ENCODE results near the gene PRDM7.
"Not testable (repeated sequence)": the region's sequence is repeated elsewhere in the genome, so short reads cannot be mapped to it uniquely, and the experiment has no call there.

The PRDM7 gene

GRCh38 chr16:90072442-90073105 is 4.6 kb downstream of the PRDM7 start:
- no peak overlapping the region for H3K4me2 ChIP-seq (ENCODE audit: low read length)
- H3K36me3 ChIP-seq (ENCODE audit: control insufficient read depth, insufficient read depth, low read length), result no peaks in the 10 kb centered on the region
- H3K4me3 ChIP-seq (ENCODE audit: low read depth, low read length), result no peak overlapping the region
- H3K9me3 ChIP-seq (ENCODE audit: control insufficient read depth, low read length), result no peaks in the 10 kb centered on the region
- no peaks in the 10 kb centered on the region for H3K27me3 ChIP-seq (ENCODE audit: control insufficient read depth, insufficient read depth, low read length)
- H2AFZ ChIP-seq, result no peak overlapping the region
- no peaks in the 10 kb centered on the region for H3K79me2 ChIP-seq
- no peak overlapping the region for H3K27ac ChIP-seq
- no peak for TF ChIP-seq CTCF (IDR thresholded peaks at IDR 0.05)
- peaks cover 4% of the 10 kb centered on the region for H3K4me1 ChIP-seq
- H3K9ac ChIP-seq, result no peak overlapping the region

- TF ChIP-seq CTCF (IDR thresholded peaks at IDR 0.05), result no peak
- no peak overlapping the region for H3K9ac ChIP-seq
- H3K4me3 ChIP-seq (ENCODE audit: low read depth, low read length), result no peak overlapping the region
- no peaks in the 10 kb centered on the region for H3K79me2 ChIP-seq
- H2AFZ ChIP-seq, result no peak overlapping the region
- no peaks in the 10 kb centered on the region for H3K27me3 ChIP-seq (ENCODE audit: control insufficient read depth, insufficient read depth, low read length)
- no peak overlapping the region for H3K27ac ChIP-seq
- no peaks in the 10 kb centered on the region for H3K4me1 ChIP-seq
- no peaks in the 10 kb centered on the region for H3K9me3 ChIP-seq (ENCODE audit: control insufficient read depth, low read length)
- no peaks in the 10 kb centered on the region for H3K36me3 ChIP-seq (ENCODE audit: control insufficient read depth, insufficient read depth, low read length)
- no peak overlapping the region for H3K4me2 ChIP-seq (ENCODE audit: low read length)
Observed at GRCh38 chr16:90070440-90070839, 6.7 kb downstream of the PRDM7 start.

- no peak overlapping the region for H3K4me2 ChIP-seq (ENCODE audit: low read length)
- H3K27me3 ChIP-seq (ENCODE audit: control insufficient read depth, insufficient read depth, low read length), result no peaks in the 10 kb centered on the region
- H3K79me2 ChIP-seq, result no peaks in the 10 kb centered on the region
- no peak overlapping the region for H3K27ac ChIP-seq
- no peak overlapping the region for H3K4me3 ChIP-seq (ENCODE audit: low read depth, low read length)
- H3K9me3 ChIP-seq (ENCODE audit: control insufficient read depth, low read length), result no peaks in the 10 kb centered on the region
- no peaks in the 10 kb centered on the region for H3K36me3 ChIP-seq (ENCODE audit: control insufficient read depth, insufficient read depth, low read length)
- H2AFZ ChIP-seq, result no peak overlapping the region
- TF ChIP-seq CTCF (IDR thresholded peaks at IDR 0.05), result no peak
- H3K4me1 ChIP-seq, result no peaks in the 10 kb centered on the region
- no peak overlapping the region for H3K9ac ChIP-seq
Observed at GRCh38 chr16:90061437-90061836, 15.7 kb downstream of the PRDM7 start.

GRCh38 chr16:90057738-90058173 is 19.4 kb downstream of the PRDM7 start:
- no peak overlapping the region for H2AFZ ChIP-seq
- no peaks in the 10 kb centered on the region for H3K36me3 ChIP-seq (ENCODE audit: control insufficient read depth, insufficient read depth, low read length)
- TF ChIP-seq CTCF (IDR thresholded peaks at IDR 0.05), result no peak
- H3K4me3 ChIP-seq (ENCODE audit: low read depth, low read length), result no peak overlapping the region
- no peaks in the 10 kb centered on the region for H3K27me3 ChIP-seq (ENCODE audit: control insufficient read depth, insufficient read depth, low read length)
- no peak overlapping the region for H3K9ac ChIP-seq
- H3K4me1 ChIP-seq, result no peaks in the 10 kb centered on the region
- H3K9me3 ChIP-seq (ENCODE audit: control insufficient read depth, low read length), result no peaks in the 10 kb centered on the region
- H3K4me2 ChIP-seq (ENCODE audit: low read length), result no peak overlapping the region
- H3K79me2 ChIP-seq, result no peaks in the 10 kb centered on the region
- no peak overlapping the region for H3K27ac ChIP-seq

- not testable (repeated sequence) for H3K79me2 ChIP-seq; H3K9ac ChIP-seq; H3K4me3 ChIP-seq (ENCODE audit: low read depth, low read length); H3K27ac ChIP-seq; H3K4me2 ChIP-seq (ENCODE audit: low read length); H3K27me3 ChIP-seq (ENCODE audit: control insufficient read depth, insufficient read depth, low read length); H3K4me1 ChIP-seq; H3K9me3 ChIP-seq (ENCODE audit: control insufficient read depth, low read length); H2AFZ ChIP-seq; H3K36me3 ChIP-seq (ENCODE audit: control insufficient read depth, insufficient read depth, low read length)
Observed at GRCh38 chr16:90056521-90056920, 20.6 kb downstream of the PRDM7 start.

All from parathyroid adenoma (tissue), 2 donors.